HCT116 (cell line): ENCODE data around the gene TRPM5. TPM values are rescaled to one million over a fixed set of nuclear protein-coding genes. Genes with fewer than 3 reads are reported as not detected.

Experiments used
- ATAC-seq: fragments of 200-7000 bp; cut with Tn5 transposase; 2 replicates; pipeline ENCODE4 v1.9.1; 2020; ENCODE audit warnings: mild to moderate bottlenecking, moderate library complexity
- BruUV-seq: library from RNA; stranded (reverse); fragments of 400-500 nt; replicated peaks from 2 replicates; lab custom pipeline; 2021; lab: Mats Ljungman, UMichigan
- CTCF ChIA-PET: fragments of 300-600 bp; sonication (Branson Sonifier 250); formaldehyde crosslinking; loops from one replicate; lab custom pipeline; 2021; ENCODE audit warnings: antibody characterized with exemption; lab: Charles Lee
- POLR2A ChIA-PET: fragments of 300-600, 350-600 bp; sonication (Branson Sonifier 250); formaldehyde crosslinking; loops from one replicate; lab custom pipeline; 2021; ENCODE audit warnings: antibody characterized with exemption; lab: Charles Lee
- RAD21 ChIA-PET, 2 experiments: fragments of 300-600 bp; sonication (Branson Sonifier 250); formaldehyde crosslinking; loops; one replicate each; lab custom pipeline; 2023; ENCODE audit warnings: low total read pairs in 2 of 2; ENCODE audit not compliant: uncharacterized antibody in 2 of 2, unreplicated experiment in 2 of 2, low non-redundant PET in 1 of 2; lab: Charles Lee
- DNase-seq: peaks from one replicate; pipeline ENCODE4 v3.0.0-alpha.2; 2010; ENCODE audit warnings: low read depth, low spot score
- H2AFZ ChIP-seq: fragments of 200-600 bp; shearing (Covaris generic), sonication (generic); 2 replicates; pipeline ENCODE4 v1.6.1; 2017; ENCODE audit warnings: low read depth, mixed run types, mixed read lengths, antibody characterized with exemption, low read length; ENCODE audit not compliant: poor library complexity, severe bottlenecking
- H3K27ac ChIP-seq: 2 replicates; pipeline ENCODE4 v1.5.1; 2012; ENCODE audit warnings: low read depth, low read length
- H3K27me3 ChIP-seq: fragments of 200-600 bp; sonication (generic); 2 replicates; pipeline ENCODE4 v1.6.1; 2016; ENCODE audit warnings: mixed run types, low read length, mixed read lengths; ENCODE audit not compliant: insufficient read depth
- H3K36me3 ChIP-seq, 2 experiments: fragments of 200-500 bp in 1 of 2; fragments of 200-600 bp in 1 of 2; sonication (Bioruptor generic) in 1 of 2; sonication (generic) in 1 of 2; 2 replicates each; pipeline versions ENCODE4 v1.5.1 to v1.6.1; 2014 to 2016; ENCODE audit warnings: low read length in 2 of 2, inconsistent platforms in 1 of 2, mixed read lengths in 1 of 2, mixed run types in 1 of 2; ENCODE audit not compliant: insufficient read depth in 2 of 2, control insufficient read depth in 1 of 2
- H3K4me1 ChIP-seq, 2 experiments: fragments of 200-600 bp in 1 of 2; sonication (generic) in 1 of 2; 2 replicates each; pipeline versions ENCODE4 v1.5.1 to v1.6.1; 2012 to 2017; ENCODE audit warnings: low read length in 2 of 2, inconsistent platforms in 1 of 2, mild to moderate bottlenecking in 1 of 2, mixed read lengths in 1 of 2, mixed run types in 1 of 2, moderate library complexity in 1 of 2; ENCODE audit not compliant: insufficient read depth in 2 of 2, control insufficient read depth in 1 of 2
- H3K4me2 ChIP-seq: fragments of 200-600 bp; sonication (generic); 2 replicates; pipeline ENCODE4 v1.6.1; 2017; ENCODE audit warnings: mixed run types, low read length, mixed read lengths
- H3K4me3 ChIP-seq, 2 experiments: fragments of 200-600 bp in 1 of 2; sonication (generic) in 1 of 2; replicated peaks in 1 of 2; 2 replicates each; pipeline ENCODE4 v1.5.1; 2011 to 2016; ENCODE audit warnings: low read length in 2 of 2, control low read depth in 1 of 2, low read depth in 1 of 2, mild to moderate bottlenecking in 1 of 2, mixed read lengths in 1 of 2, mixed run types in 1 of 2
- H3K79me2 ChIP-seq: fragments of 200-600 bp; sonication (generic); 2 replicates; pipeline ENCODE4 v1.6.1; 2017; ENCODE audit warnings: mild to moderate bottlenecking, mixed run types, low read length, moderate library complexity, mixed read lengths; ENCODE audit not compliant: insufficient read depth
- H3K9ac ChIP-seq: fragments of 200-600 bp; sonication (generic); 2 replicates; pipeline ENCODE4 v1.6.1; 2016; ENCODE audit warnings: low read length, mixed read lengths
- H3K9me2 ChIP-seq: fragments of 200-600 bp; sonication (generic), shearing (Covaris generic); 2 replicates; pipeline ENCODE4 v1.6.1; 2017; ENCODE audit warnings: mixed run types, mild to moderate bottlenecking, moderate library complexity; ENCODE audit not compliant: insufficient read depth
- H3K9me3 ChIP-seq, 2 experiments: fragments of 200-500 bp in 1 of 2; fragments of 200-600 bp in 1 of 2; sonication (Bioruptor generic) in 1 of 2; sonication (generic) in 1 of 2; 2 replicates each; pipeline ENCODE4 v1.6.1; 2014 to 2017; ENCODE audit warnings: low read length in 2 of 2, mixed read lengths in 2 of 2, inconsistent platforms in 1 of 2, low read depth in 1 of 2, mild to moderate bottlenecking in 1 of 2, mixed run types in 1 of 2, moderate library complexity in 1 of 2; ENCODE audit not compliant: control insufficient read depth in 1 of 2, insufficient read depth in 1 of 2
- H4K20me1 ChIP-seq: fragments of 200-600 bp; sonication (generic), shearing (Covaris generic); 2 replicates; pipeline ENCODE4 v1.6.1; 2017; ENCODE audit warnings: mixed run types, mild to moderate bottlenecking, moderate library complexity; ENCODE audit not compliant: insufficient read depth
- ATF3 ChIP-seq: IDR thresholded peaks from 2 replicates; pipeline ENCODE4 v1.6.1; 2012
- CBX3 ChIP-seq: IDR thresholded peaks from 2 replicates; pipeline ENCODE4 v1.6.1; 2012; ENCODE audit warnings: low read depth
- CEBPB ChIP-seq: IDR thresholded peaks from 2 replicates; pipeline ENCODE4 v1.6.1; 2012; ENCODE audit warnings: low read depth
- CTCF ChIP-seq, 3 experiments: fragments of 200-600 bp in 1 of 3; sonication (generic) in 1 of 3; IDR thresholded peaks in 2 of 3; conservative IDR thresholded peaks in 1 of 3; 2 replicates each; pipeline ENCODE4 v1.5.1; 2012 to 2017; ENCODE audit warnings: low read depth in 2 of 3, low read length in 2 of 3, antibody characterized with exemption in 1 of 3, borderline replicate concordance in 1 of 3, control low read depth in 1 of 3, mild to moderate bottlenecking in 1 of 3, mixed read lengths in 1 of 3, mixed run types in 1 of 3, moderate library complexity in 1 of 3; ENCODE audit not compliant: insufficient read depth in 1 of 3
- ELF1 ChIP-seq: IDR thresholded peaks from 2 replicates; pipeline ENCODE4 v1.6.1; 2012; ENCODE audit warnings: low read depth, borderline replicate concordance
- EZH2 ChIP-seq: fragments of 200-600 bp; sonication (generic); IDR thresholded peaks from 2 replicates; pipeline ENCODE4 v1.6.1; 2017; ENCODE audit warnings: antibody characterized with exemption, mixed run types
- EZH2phosphoT487 ChIP-seq: fragments of 200-600 bp; IDR thresholded peaks from 2 replicates; pipeline ENCODE4 v1.6.1; 2018; ENCODE audit warnings: antibody characterized with exemption, borderline replicate concordance
- FOSL1 ChIP-seq: IDR thresholded peaks from 2 replicates; pipeline ENCODE4 v1.6.1; 2012; ENCODE audit warnings: low read depth
- JUND ChIP-seq: IDR thresholded peaks from 2 replicates; pipeline ENCODE4 v1.6.1; 2012
- MAX ChIP-seq: IDR thresholded peaks from 2 replicates; pipeline ENCODE4 v1.6.1; 2012
- POLR2A ChIP-seq: IDR thresholded peaks from 2 replicates; pipeline ENCODE4 v1.7.0; 2011; ENCODE audit warnings: borderline replicate concordance; ENCODE audit not compliant: insufficient read depth, insufficient read length; ENCODE audit errors: extremely low read depth
- POLR2AphosphoS5 ChIP-seq: IDR thresholded peaks from 2 replicates; pipeline ENCODE4 v1.6.1; 2011; ENCODE audit warnings: mild to moderate bottlenecking, low read depth, low read length, moderate library complexity
- RAD21 ChIP-seq: IDR thresholded peaks from 2 replicates; pipeline ENCODE4 v1.6.1; 2012; ENCODE audit warnings: low read depth, mild to moderate bottlenecking
- REST ChIP-seq: IDR thresholded peaks from 2 replicates; pipeline ENCODE4 v1.6.1; 2012; ENCODE audit warnings: low read depth
- SIN3A ChIP-seq: IDR thresholded peaks from 2 replicates; pipeline ENCODE4 v1.6.1; 2012; ENCODE audit warnings: low read depth
- SP1 ChIP-seq: IDR thresholded peaks from 2 replicates; pipeline ENCODE4 v1.6.1; 2012; ENCODE audit warnings: low read depth
- SRF ChIP-seq: IDR thresholded peaks from 2 replicates; pipeline ENCODE4 v1.6.1; 2012; ENCODE audit warnings: low read depth
- TCF7L2 ChIP-seq: IDR thresholded peaks from 2 replicates; pipeline ENCODE4 v1.7.0; 2011; ENCODE audit warnings: borderline replicate concordance, inconsistent platforms; ENCODE audit not compliant: insufficient read depth, insufficient read length; ENCODE audit errors: extremely low read depth
- ZBTB33 ChIP-seq: IDR thresholded peaks from 2 replicates; pipeline ENCODE4 v1.6.1; 2011; ENCODE audit warnings: mild to moderate bottlenecking, low read length, moderate library complexity; ENCODE audit not compliant: insufficient replicate concordance; ENCODE audit errors: extremely low read depth
- ZNF274 ChIP-seq: fragments of 200-500 bp; sonication (Bioruptor generic); IDR thresholded peaks from 2 replicates; pipeline ENCODE4 v1.6.1; 2014; ENCODE audit warnings: mild to moderate bottlenecking, low read depth, low read length, inconsistent platforms
- intact Hi-C: fragments of 100-400 bp; cut with micrococcal nuclease; formaldehyde crosslinking; loops from 2 replicates; pipeline ENCODE4 v1.10.0; 2022
- total RNA-seq: library from RNA; stranded (reverse); gene quantifications from one replicate; pipeline ENCODE4 v1.2.1, GENCODE V29; 2021; ENCODE audit not compliant: unreplicated experiment

Gene TRPM5
- total RNA-seq, 1 experiment from 2014 or later: 0.07 TPM

- DNase-seq (no peak), ATAC-seq (no peak)
- H3K27me3 ChIP-seq: no peaks in the 10 kb centered on the region
- no peaks in the 10 kb centered on the region for H3K36me3 ChIP-seq
- no peaks in the 10 kb centered on the region for H3K9me3 ChIP-seq
- ChIA-PET POLR2A (no interaction called here), CTCF (no interaction called here), RAD21 (interaction anchor here in 1 of 2 experiments (0.6 kb wide), 1 partner anchor 11 kb away, joined by 5 read pairs; no protein-coding TSS in a partner anchor)
- no peak overlapping the region for H2AFZ ChIP-seq
- no peak for TF ChIP-seq JUND
- TF ChIP-seq SRF: no peak
- TF ChIP-seq ZNF274: no peak
- no peak for TF ChIP-seq ELF1
- no peak for TF ChIP-seq CBX3
- no peak for TF ChIP-seq REST
- no peak for TF ChIP-seq TCF7L2
- TF ChIP-seq ATF3: no peak
- no peak for TF ChIP-seq CTCF (IDR thresholded peaks at IDR 0.05 in 2 of 3, conservative IDR thresholded peaks at IDR 0.05 in 1 of 3; ENCODE audit: borderline replicate concordance in 1 of 3, insufficient read depth in 1 of 3, low read depth in 2 of 3, low read length in 2 of 3)
- TF ChIP-seq POLR2A: no peak
- no peak for TF ChIP-seq EZH2
- no peak for TF ChIP-seq RAD21
- no peak for TF ChIP-seq FOSL1
- TF ChIP-seq ZBTB33: no peak
- no peak for TF ChIP-seq POLR2AphosphoS5
- TF ChIP-seq CEBPB: no peak
- TF ChIP-seq MAX: no peak
- no peak for TF ChIP-seq SIN3A
- TF ChIP-seq EZH2phosphoT487: no peak
- TF ChIP-seq SP1: no peak
- no peak overlapping the region for H3K27ac ChIP-seq
- no peak overlapping the region for H3K4me2 ChIP-seq
- H3K9ac ChIP-seq: no peak overlapping the region
- H4K20me1 ChIP-seq: no peaks in the 10 kb centered on the region
- H3K9me2 ChIP-seq: no peaks in the 10 kb centered on the region
- intact Hi-C loops: no loop called here
- no peaks in the 10 kb centered on the region for H3K79me2 ChIP-seq
- H3K4me1 ChIP-seq: no peaks in the 10 kb centered on the region
- H3K4me3 ChIP-seq: no peak overlapping the region
- no TSS peak for BruUV-seq
These were observed 8.2 kb upstream of the TRPM5 start for GRCh38 chr11:2452321-2453012.
